ENCODE results near the gene HBD. TPM values are rescaled to one million over a fixed set of nuclear protein-coding genes. Genes with fewer than 3 reads are reported as not detected.
"Not testable (repeated sequence)": the region's sequence is repeated elsewhere in the genome, so short reads cannot be mapped to it uniquely, and the experiment has no call there.

Gene HBD
- total and polyA plus RNA-seq, 2 donors (not counting 1 experiment from before 2014, with no cell fraction given) = 5.9 to 53.4 TPM

GRCh38 chr11:5251746-5252145 lies 17.5 kb upstream of the HBD start:
- no peaks in the 10 kb centered on the region for H3K27me3 ChIP-seq (ENCODE audit: control insufficient read depth, insufficient read depth, low read length)
- no peak overlapping the region for H3K9ac ChIP-seq (ENCODE audit: insufficient read depth, low read length)
- no peaks in the 10 kb centered on the region for H3K4me1 ChIP-seq (ENCODE audit: control insufficient read depth, extremely low read depth, insufficient read depth, low read length)
- H3K4me2 ChIP-seq (ENCODE audit: extremely low read depth, insufficient read depth, low read length) = no peak overlapping the region
- no peak overlapping the region for H3K4me3 ChIP-seq (replicated peaks in 1 of 4; ENCODE audit: control extremely low read depth in 1 of 4, insufficient read depth in 1 of 4, low read depth in 3 of 4, low read length in 4 of 4)
- no peak for TF ChIP-seq EZH2 (IDR thresholded peaks at IDR 0.05; ENCODE audit: low read length, missing control alignments)
- TF ChIP-seq, protein P1, sequence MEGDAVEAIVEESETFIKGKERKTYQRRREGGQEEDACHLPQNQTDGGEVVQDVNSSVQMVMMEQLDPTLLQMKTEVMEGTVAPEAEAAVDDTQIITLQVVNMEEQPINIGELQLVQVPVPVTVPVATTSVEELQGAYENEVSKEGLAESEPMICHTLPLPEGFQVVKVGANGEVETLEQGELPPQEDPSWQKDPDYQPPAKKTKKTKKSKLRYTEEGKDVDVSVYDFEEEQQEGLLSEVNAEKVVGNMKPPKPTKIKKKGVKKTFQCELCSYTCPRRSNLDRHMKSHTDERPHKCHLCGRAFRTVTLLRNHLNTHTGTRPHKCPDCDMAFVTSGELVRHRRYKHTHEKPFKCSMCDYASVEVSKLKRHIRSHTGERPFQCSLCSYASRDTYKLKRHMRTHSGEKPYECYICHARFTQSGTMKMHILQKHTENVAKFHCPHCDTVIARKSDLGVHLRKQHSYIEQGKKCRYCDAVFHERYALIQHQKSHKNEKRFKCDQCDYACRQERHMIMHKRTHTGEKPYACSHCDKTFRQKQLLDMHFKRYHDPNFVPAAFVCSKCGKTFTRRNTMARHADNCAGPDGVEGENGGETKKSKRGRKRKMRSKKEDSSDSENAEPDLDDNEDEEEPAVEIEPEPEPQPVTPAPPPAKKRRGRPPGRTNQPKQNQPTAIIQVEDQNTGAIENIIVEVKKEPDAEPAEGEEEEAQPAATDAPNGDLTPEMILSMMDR (conservative IDR thresholded peaks at IDR 0.05 in 1 of 2, IDR thresholded peaks at IDR 0.05 in 1 of 2; ENCODE audit: low read depth in 1 of 2, low read length in 2 of 2) = no peak
- no peak for DNase-seq (ENCODE audit: low read depth in 2 of 2)
- H3K27ac ChIP-seq (ENCODE audit: insufficient read depth, low read length) = no peak overlapping the region
- no peaks in the 10 kb centered on the region for H3K79me2 ChIP-seq (ENCODE audit: control insufficient read depth, insufficient read depth, low read length)
- no peaks in the 10 kb centered on the region for H3K9me3 ChIP-seq (ENCODE audit: control insufficient read depth, insufficient read depth, low read depth, low read length)
- H3K36me3 ChIP-seq (ENCODE audit: control insufficient read depth, insufficient read depth, low read length) = no peaks in the 10 kb centered on the region
- no peak overlapping the region for H2AFZ ChIP-seq (ENCODE audit: low read length)
- H4K20me1 ChIP-seq (ENCODE audit: control insufficient read depth, extremely low read depth, insufficient read depth, low read length) = no peaks in the 10 kb centered on the region

DNA sequence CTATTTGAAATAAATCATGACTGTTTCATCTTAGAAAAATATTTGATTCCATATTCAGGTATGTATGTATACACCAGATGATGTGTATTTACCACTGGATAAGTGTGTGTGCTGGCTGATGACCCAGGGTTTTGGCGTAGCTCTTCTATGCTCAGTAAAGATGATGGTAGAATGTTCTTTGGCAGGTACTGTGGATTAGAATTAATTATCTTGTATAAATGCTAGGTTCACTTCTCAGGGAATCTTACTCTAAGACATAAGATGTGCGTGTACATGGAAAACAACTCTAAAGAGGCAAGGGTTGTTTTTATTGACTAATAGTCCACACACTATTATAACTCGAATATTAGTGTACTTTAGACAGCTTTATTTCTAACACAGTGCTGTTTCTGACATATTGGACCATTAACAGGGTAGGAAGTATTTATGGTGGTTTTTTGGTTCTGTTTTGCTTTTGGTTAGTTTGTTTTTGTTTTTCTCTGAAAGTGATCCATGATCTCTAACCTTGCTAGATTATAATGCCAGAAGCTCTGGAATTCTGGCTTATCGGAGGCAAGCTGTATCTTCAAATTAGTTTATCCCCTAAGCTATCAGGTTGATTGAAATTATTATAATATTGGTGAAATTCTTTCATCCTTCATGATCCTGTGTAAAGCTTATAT lies 16.4 kb upstream of the HBD start:
- TF ChIP-seq, protein P1 (conservative IDR thresholded peaks at IDR 0.05 in 1 of 2, IDR thresholded peaks at IDR 0.05 in 1 of 2; ENCODE audit: low read depth in 1 of 2, low read length in 2 of 2) = no peak
- no peak for TF ChIP-seq EZH2 (IDR thresholded peaks at IDR 0.05; ENCODE audit: low read length, missing control alignments)
- H3K9ac ChIP-seq (ENCODE audit: insufficient read depth, low read length) = no peak overlapping the region
- H3K9me3 ChIP-seq (ENCODE audit: control insufficient read depth, insufficient read depth, low read depth, low read length) = no peaks in the 10 kb centered on the region

DNA sequence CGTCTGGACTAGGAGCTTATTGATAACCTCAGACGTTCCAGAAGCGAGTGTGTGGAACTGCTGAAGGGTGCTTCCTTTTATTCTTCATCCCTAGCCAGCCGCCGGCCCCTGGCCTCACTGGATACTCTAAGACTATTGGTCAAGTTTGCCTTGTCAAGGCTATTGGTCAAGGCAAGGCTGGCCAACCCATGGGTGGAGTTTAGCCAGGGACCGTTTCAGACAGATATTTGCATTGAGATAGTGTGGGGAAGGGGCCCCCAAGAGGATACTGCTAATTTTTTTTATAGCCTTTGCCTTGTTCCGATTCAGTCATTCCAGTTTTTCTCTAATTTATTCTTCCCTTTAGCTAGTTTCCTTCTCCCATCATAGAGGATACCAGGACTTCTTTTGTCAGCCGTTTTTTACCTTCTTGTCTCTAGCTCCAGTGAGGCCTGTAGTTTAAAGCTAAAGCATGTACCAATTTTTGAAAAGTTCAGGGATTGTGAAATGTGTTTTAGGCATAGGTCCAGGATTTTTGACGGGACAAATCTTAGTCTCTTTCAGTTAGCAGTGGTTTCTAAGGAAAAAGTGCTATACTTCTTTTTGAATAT lies 15.6 kb upstream of the HBD start, which contains the start of gene HBG1:
Gene HBG1 (minus strand): TSS at position 51 of the 590 bp plus-strand sequence. CDS start 53 bp downstream, outside the sequence.
- H3K36me3 ChIP-seq (ENCODE audit: control insufficient read depth, insufficient read depth, low read length); H3K79me2 ChIP-seq (ENCODE audit: control insufficient read depth, insufficient read depth, low read length); H3K4me1 ChIP-seq (ENCODE audit: control insufficient read depth, extremely low read depth, insufficient read depth, low read length); H3K27ac ChIP-seq (ENCODE audit: insufficient read depth, low read length); H3K4me2 ChIP-seq (ENCODE audit: extremely low read depth, insufficient read depth, low read length); H3K4me3 ChIP-seq (replicated peaks in 1 of 4; ENCODE audit: control extremely low read depth in 1 of 4, insufficient read depth in 1 of 4, low read depth in 3 of 4, low read length in 4 of 4); H3K27me3 ChIP-seq (ENCODE audit: control insufficient read depth, insufficient read depth, low read length); H4K20me1 ChIP-seq (ENCODE audit: control insufficient read depth, extremely low read depth, insufficient read depth, low read length); H3K9me3 ChIP-seq (ENCODE audit: control insufficient read depth, insufficient read depth, low read depth, low read length); H2AFZ ChIP-seq (ENCODE audit: low read length); H3K9ac ChIP-seq (ENCODE audit: insufficient read depth, low read length): not testable (repeated sequence)
- DNase-seq (ENCODE audit: low read depth in 2 of 2) = peak in 1 of 2 donors; percentile 35

More for the DNA sequence above, 16.4 kb upstream of the HBD start:
- no peak overlapping the region for H3K27ac ChIP-seq (ENCODE audit: insufficient read depth, low read length)
- no peak overlapping the region for H3K4me3 ChIP-seq (replicated peaks in 1 of 4; ENCODE audit: control extremely low read depth in 1 of 4, insufficient read depth in 1 of 4, low read depth in 3 of 4, low read length in 4 of 4)
- H2AFZ ChIP-seq (ENCODE audit: low read length) = no peak overlapping the region
- H4K20me1 ChIP-seq (ENCODE audit: control insufficient read depth, extremely low read depth, insufficient read depth, low read length) = no peaks in the 10 kb centered on the region
- no peaks in the 10 kb centered on the region for H3K27me3 ChIP-seq (ENCODE audit: control insufficient read depth, insufficient read depth, low read length)
- DNase-seq (ENCODE audit: low read depth in 2 of 2) = no peak
- H3K79me2 ChIP-seq (ENCODE audit: control insufficient read depth, insufficient read depth, low read length) = no peaks in the 10 kb centered on the region
- no peaks in the 10 kb centered on the region for H3K4me1 ChIP-seq (ENCODE audit: control insufficient read depth, extremely low read depth, insufficient read depth, low read length)
- no peak overlapping the region for H3K4me2 ChIP-seq (ENCODE audit: extremely low read depth, insufficient read depth, low read length)
- no peaks in the 10 kb centered on the region for H3K36me3 ChIP-seq (ENCODE audit: control insufficient read depth, insufficient read depth, low read length)

- not testable (repeated sequence) for H3K36me3 ChIP-seq (ENCODE audit: control insufficient read depth, insufficient read depth, low read length); H3K27ac ChIP-seq (ENCODE audit: insufficient read depth, low read length); DNase-seq (ENCODE audit: low read depth in 2 of 2); H4K20me1 ChIP-seq (ENCODE audit: control insufficient read depth, extremely low read depth, insufficient read depth, low read length); H3K9ac ChIP-seq (ENCODE audit: insufficient read depth, low read length); H3K4me1 ChIP-seq (ENCODE audit: control insufficient read depth, extremely low read depth, insufficient read depth, low read length); H3K79me2 ChIP-seq (ENCODE audit: control insufficient read depth, insufficient read depth, low read length); H3K4me2 ChIP-seq (ENCODE audit: extremely low read depth, insufficient read depth, low read length); H2AFZ ChIP-seq (ENCODE audit: low read length); H3K4me3 ChIP-seq (replicated peaks in 1 of 4; ENCODE audit: control extremely low read depth in 1 of 4, insufficient read depth in 1 of 4, low read depth in 3 of 4, low read length in 4 of 4); H3K9me3 ChIP-seq (ENCODE audit: control insufficient read depth, insufficient read depth, low read depth, low read length); H3K27me3 ChIP-seq (ENCODE audit: control insufficient read depth, insufficient read depth, low read length)
Measured at GRCh38 chr11:5248498-5248897, 14.2 kb upstream of the HBD start.

Measured in fibroblast of lung (primary cell).